ENCODE data around the gene ZSWIM3.

Gene ZSWIM3

DNA sequence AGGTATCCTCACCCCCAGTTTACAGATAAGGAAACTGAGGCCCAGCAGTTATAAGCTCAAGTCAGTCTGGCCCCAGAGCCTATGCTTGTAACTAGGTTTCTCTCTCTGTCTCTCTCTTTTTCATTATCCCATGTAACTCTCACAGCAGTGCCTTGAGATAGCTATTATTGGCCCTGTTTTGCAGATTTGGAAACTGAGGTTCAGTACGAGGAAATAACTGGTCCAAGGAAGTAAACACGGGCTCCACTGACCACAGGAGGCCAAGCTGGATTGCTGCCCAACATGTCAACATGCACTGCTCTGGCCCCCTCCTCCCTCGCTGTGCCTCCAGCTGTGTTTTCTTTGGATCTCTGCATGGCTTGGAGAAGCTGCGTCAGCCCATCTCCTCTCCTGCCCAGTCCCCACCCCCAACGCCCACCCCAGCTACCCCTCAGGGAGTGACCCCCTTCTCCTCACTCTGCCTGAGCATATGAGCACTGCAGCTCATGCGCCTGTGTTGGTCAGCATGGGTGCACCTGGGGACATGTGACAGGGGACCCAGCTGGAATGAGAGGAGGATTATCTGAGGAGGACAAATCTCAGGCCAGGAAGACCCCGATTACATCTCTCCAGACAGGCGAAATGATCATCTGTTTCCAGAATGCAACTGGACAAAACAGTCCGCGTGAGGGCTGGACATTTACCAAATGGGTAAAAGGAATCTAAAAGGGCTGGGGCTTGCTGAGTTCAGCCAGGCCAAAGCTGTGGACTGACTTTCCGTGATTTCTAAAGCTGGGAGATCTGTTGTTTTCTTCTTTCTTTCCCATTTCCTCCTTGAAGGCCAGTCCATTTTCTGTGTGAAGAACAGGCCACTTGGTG is 62.4 kb downstream of the ZSWIM3 start:
- peak; percentile 87 to 96 for DNase-seq (ENCODE audit: low read depth in 2 of 2)
- H3K4me3 ChIP-seq (replicated peaks in 1 of 2; ENCODE audit: low read depth in 2 of 2, low read length in 2 of 2), result no peak overlapping the region
- no peak for TF ChIP-seq CTCF (IDR thresholded peaks at IDR 0.05; ENCODE audit: low read depth, low read length)

- no peak overlapping the region for H3K4me3 ChIP-seq (replicated peaks in 1 of 2; ENCODE audit: low read depth in 2 of 2, low read length in 2 of 2)
- DNase-seq (ENCODE audit: low read depth in 2 of 2), result no peak
- no peak for TF ChIP-seq CTCF (IDR thresholded peaks at IDR 0.05; ENCODE audit: low read depth, low read length)
Measured at GRCh38 chr20:45920462-45921336, 63.3 kb downstream of the ZSWIM3 start.

- no peak for TF ChIP-seq CTCF (IDR thresholded peaks at IDR 0.05; ENCODE audit: low read depth, low read length)
- no peak for DNase-seq (ENCODE audit: low read depth in 2 of 2)
- no peak overlapping the region for H3K4me3 ChIP-seq (replicated peaks in 1 of 2; ENCODE audit: low read depth in 2 of 2, low read length in 2 of 2)
Measured at GRCh38 chr20:45921337-45922189, 64.1 kb downstream of the ZSWIM3 start.

DNA sequence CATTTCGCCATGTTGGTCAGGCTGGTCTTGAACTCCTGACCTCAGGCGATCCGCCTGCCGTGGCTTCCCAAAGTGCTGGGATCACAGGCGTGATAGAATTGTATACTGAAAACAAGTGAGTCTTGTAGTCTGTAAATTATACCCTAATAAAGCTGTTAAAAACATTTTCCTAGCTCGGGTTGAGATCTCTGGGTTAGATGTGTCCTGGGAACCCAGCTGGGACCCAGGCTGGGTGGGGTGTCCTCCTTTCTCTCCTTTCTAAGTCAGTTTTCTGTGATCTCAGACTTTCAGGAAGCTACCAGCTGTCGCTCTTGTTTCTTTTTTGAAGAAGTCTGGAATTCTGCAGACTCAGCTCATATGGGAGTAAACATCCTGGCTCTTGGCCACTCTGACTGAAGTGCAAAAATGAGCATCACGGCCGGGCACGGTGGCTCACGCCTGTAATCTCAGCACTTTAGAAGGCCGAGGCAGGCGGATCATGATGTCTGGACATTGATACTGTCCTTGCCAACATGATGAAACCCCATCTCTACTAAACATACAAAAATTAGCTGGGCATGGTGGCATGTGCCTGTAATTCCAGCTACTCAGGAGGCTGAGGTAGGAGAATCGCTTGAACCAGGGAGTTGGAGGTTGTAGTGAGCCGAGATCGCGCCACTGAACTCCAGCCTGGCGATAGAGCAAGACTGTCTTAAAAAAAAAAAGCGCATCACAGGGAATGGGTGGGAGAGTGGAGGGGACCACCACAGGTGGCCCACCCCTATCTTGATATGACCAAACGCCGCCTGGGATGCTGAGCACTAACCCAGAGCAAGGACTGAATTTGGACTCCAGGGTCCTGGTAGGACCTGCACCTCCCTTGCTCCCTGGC is 67.2 kb downstream of the ZSWIM3 start:
- no peak overlapping the region for H3K4me3 ChIP-seq (replicated peaks in 1 of 2; ENCODE audit: low read depth in 2 of 2, low read length in 2 of 2)
- DNase-seq (ENCODE audit: low read depth in 2 of 2), result peak; percentile 62 to 79
- no peak for TF ChIP-seq CTCF (IDR thresholded peaks at IDR 0.05; ENCODE audit: low read depth, low read length)

DNA sequence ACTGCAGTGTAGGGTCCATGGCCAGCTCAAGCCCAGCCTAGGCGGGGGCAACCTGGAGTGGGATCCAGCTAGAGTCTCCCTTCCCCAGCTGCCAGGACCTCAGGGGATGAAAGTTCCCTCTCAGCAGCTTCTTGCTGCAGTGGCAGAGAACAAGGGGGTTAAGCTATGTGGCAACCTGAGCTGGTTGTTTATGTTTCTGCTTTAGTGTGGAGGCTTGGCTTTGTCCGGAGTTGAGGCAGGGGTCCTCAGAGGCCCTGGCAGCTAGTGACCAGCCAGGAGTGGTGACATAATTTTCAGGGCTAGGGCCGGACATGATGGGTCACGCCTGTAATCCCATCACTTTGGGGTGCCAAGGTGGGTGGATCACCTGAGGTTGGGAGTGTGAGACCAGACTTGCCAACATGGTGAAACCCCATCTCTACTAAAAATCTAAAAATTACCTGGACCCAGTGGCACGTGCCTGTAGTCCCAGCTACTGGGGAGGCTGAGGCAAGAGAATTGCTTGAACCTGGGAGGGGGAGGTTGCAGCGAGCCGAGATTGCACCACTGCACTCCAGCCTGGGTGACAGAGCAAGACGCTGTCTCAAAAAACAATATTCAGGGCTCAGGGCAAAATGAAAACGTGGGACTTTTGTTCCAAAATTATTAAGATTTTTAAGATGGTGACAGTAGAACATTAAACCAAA is 68.5 kb downstream of the ZSWIM3 start:
- TF ChIP-seq CTCF (IDR thresholded peaks at IDR 0.05; ENCODE audit: low read depth, low read length), result no peak
- no peak overlapping the region for H3K4me3 ChIP-seq (replicated peaks in 1 of 2; ENCODE audit: low read depth in 2 of 2, low read length in 2 of 2)
- DNase-seq (ENCODE audit: low read depth in 2 of 2), result no peak

Data from cardiac fibroblast (primary cell).